ENCODE results near the gene MIER3.

GRCh38 chr5:56964173-56964572, 12.2 kb upstream of the MIER3 start:
- TF ChIP-seq CTCF (IDR thresholded peaks at IDR 0.05) (no peak), POLR2A (IDR thresholded peaks at IDR 0.05) (no peak)

Data from tibial nerve (tissue), 3 donors.